HepG2 (cell line): ENCODE results near the gene GJB1. TPM values are rescaled to one million over a fixed set of nuclear protein-coding genes. Genes with fewer than 3 reads are reported as not detected.

Source experiments
- AGO2 ChIP-seq: fragments of 200-400 bp; formaldehyde crosslinking; optimal IDR thresholded peaks from 2 replicates; pipeline ENCODE3; 2017; ENCODE audit warnings: mild to moderate bottlenecking, low read depth, low read length, moderate library complexity
- GZF1 ChIP-seq: sonication (generic); formaldehyde crosslinking; IDR thresholded peaks from 2 replicates; pipeline ENCODE4 v1.5.1; 2020; ENCODE audit warnings: mild to moderate bottlenecking, missing genetic modification reagents
- HOXA9 ChIP-seq: sonication (generic); formaldehyde crosslinking; IDR thresholded peaks from 2 replicates; pipeline ENCODE4 v1.8.1; 2022; ENCODE audit warnings: missing genetic modification reagents, mild to moderate bottlenecking, moderate library complexity, borderline replicate concordance
- KLF13 ChIP-seq: sonication (generic); formaldehyde crosslinking; IDR thresholded peaks from 2 replicates; pipeline ENCODE4 v1.4.0; 2020; ENCODE audit warnings: mild to moderate bottlenecking, missing genetic modification reagents
- NR2F2 ChIP-seq: IDR thresholded peaks from 2 replicates; pipeline ENCODE4 v1.6.1; 2012; ENCODE audit warnings: low read depth, inconsistent platforms, borderline replicate concordance
- PHF20 ChIP-seq: sonication (generic); formaldehyde crosslinking; IDR thresholded peaks from 2 replicates; pipeline ENCODE4 v1.5.0; 2020; ENCODE audit warnings: mild to moderate bottlenecking, missing genetic modification reagents
- PLRG1 ChIP-seq: fragments of 450-650 bp; conservative IDR thresholded peaks from 2 replicates; pipeline ENCODE4 v1.6.1; 2016
- RAD51 ChIP-seq: fragments of 450-650 bp; IDR thresholded peaks from 2 replicates; pipeline ENCODE4 v1.6.1; 2016; ENCODE audit warnings: borderline replicate concordance
- SP140L ChIP-seq: sonication (generic); formaldehyde crosslinking; IDR thresholded peaks from 2 replicates; pipeline ENCODE4 v1.4.0; 2020; ENCODE audit warnings: missing genetic modification reagents, borderline replicate concordance
- SRSF4 ChIP-seq: fragments of 200-400 bp; formaldehyde crosslinking; IDR thresholded peaks from one replicate; pipeline ENCODE4 v1.6.1; 2018; ENCODE audit warnings: mild to moderate bottlenecking, low read depth, low read length, moderate library complexity; ENCODE audit not compliant: poor library complexity, severe bottlenecking
- U2AF1 ChIP-seq: fragments of 200-400 bp; formaldehyde crosslinking; optimal IDR thresholded peaks from 2 replicates; pipeline ENCODE3; 2017; ENCODE audit warnings: mild to moderate bottlenecking, low read depth, low read length
- ZBTB42 ChIP-seq: sonication (generic); formaldehyde crosslinking; IDR thresholded peaks from 2 replicates; pipeline ENCODE4 v1.5.0; 2020; ENCODE audit warnings: mild to moderate bottlenecking, missing genetic modification reagents
- ZFAT ChIP-seq: sonication (generic); formaldehyde crosslinking; conservative IDR thresholded peaks from 2 replicates; pipeline ENCODE4 v1.8.1; 2023; ENCODE audit warnings: missing genetic modification reagents, inconsistent platforms
- ZMYM3 ChIP-seq: sonication (generic); formaldehyde crosslinking; IDR thresholded peaks from 2 replicates; pipeline ENCODE4 v1.5.1; 2020; ENCODE audit warnings: mild to moderate bottlenecking, missing genetic modification reagents
- ZNF251 ChIP-seq: sonication (generic); formaldehyde crosslinking; IDR thresholded peaks from 2 replicates; pipeline ENCODE4 v1.9.0; 2021; ENCODE audit warnings: mild to moderate bottlenecking, missing genetic modification reagents
- ZNF350 ChIP-seq: sonication (generic); formaldehyde crosslinking; IDR thresholded peaks from 2 replicates; pipeline ENCODE4 v1.4.0; 2020; ENCODE audit warnings: mild to moderate bottlenecking, low read depth, missing genetic modification reagents, borderline replicate concordance
- ZNF354B ChIP-seq: sonication (generic); formaldehyde crosslinking; IDR thresholded peaks from 2 replicates; pipeline ENCODE4 v1.8.0; 2022; ENCODE audit warnings: mild to moderate bottlenecking, missing genetic modification reagents
- ZNF768 ChIP-seq: sonication (generic); formaldehyde crosslinking; IDR thresholded peaks from 2 replicates; pipeline ENCODE4 v1.4.0; 2020; ENCODE audit warnings: missing genetic modification reagents
- ZNF781 ChIP-seq: sonication (generic); formaldehyde crosslinking; IDR thresholded peaks from 2 replicates; pipeline ENCODE4 v1.5.1; 2020; ENCODE audit warnings: borderline replicate concordance, mild to moderate bottlenecking, missing genetic modification reagents; ENCODE audit errors: not compliant biosample characterization
- polyA plus RNA-seq, 8 experiments: library from polyadenylated mRNA; depleted of rRNA in 3 of 8; stranded (reverse) in 7 of 8; unstranded in 1 of 8; fragments of >200 nt; fragmentation: Illumina TruSeq in 4 of 8; extraction: Trizol in 4 of 8; gene quantifications; 2 replicates each; pipeline versions ENCODE4 v1.2.1 to v1.2.3, GENCODE V29; 2011 to 2016; ENCODE audit warnings: low read depth in 4 of 8, missing spikeins in 1 of 8, mixed read lengths in 1 of 8; ENCODE audit not compliant: insufficient read depth in 1 of 8
- total RNA-seq, 5 experiments: library from RNA; depleted of rRNA; stranded (reverse); fragments of >200 nt; fragmentation: Illumina TruSeq; extraction: Trizol; gene quantifications; 2 replicates each; pipeline ENCODE4 v1.2.3, GENCODE V29; 2016; ENCODE audit warnings: low read depth in 1 of 5
- TF ChIP-seq, protein P1 (sequence below): sonication (generic); formaldehyde crosslinking; IDR thresholded peaks from 2 replicates; pipeline ENCODE4 v1.8.0; 2022; ENCODE audit warnings: mild to moderate bottlenecking, missing genetic modification reagents, borderline replicate concordance
- TF ChIP-seq, protein P2 (sequence below): IDR thresholded peaks from 2 replicates; pipeline ENCODE4 v1.6.1; 2016; ENCODE audit warnings: missing compliant biosample characterization, missing genetic modification reagents, borderline replicate concordance
- TF ChIP-seq, protein P3 (sequence below): sonication (generic); formaldehyde crosslinking; IDR thresholded peaks from 2 replicates; pipeline ENCODE4 v1.4.0; 2020; ENCODE audit warnings: missing genetic modification reagents, borderline replicate concordance
- TF ChIP-seq, protein P4 (sequence below): sonication (generic); formaldehyde crosslinking; conservative IDR thresholded peaks from 2 replicates; pipeline ENCODE4 v1.8.0; 2022; ENCODE audit warnings: missing genetic modification reagents

GJB1 gene
- total and polyA plus RNA-seq, 2 of the 13 experiments (the other 11 are each of a cell fraction or from before 2014, with no cell fraction given) = 111 to 161 TPM

DNA sequence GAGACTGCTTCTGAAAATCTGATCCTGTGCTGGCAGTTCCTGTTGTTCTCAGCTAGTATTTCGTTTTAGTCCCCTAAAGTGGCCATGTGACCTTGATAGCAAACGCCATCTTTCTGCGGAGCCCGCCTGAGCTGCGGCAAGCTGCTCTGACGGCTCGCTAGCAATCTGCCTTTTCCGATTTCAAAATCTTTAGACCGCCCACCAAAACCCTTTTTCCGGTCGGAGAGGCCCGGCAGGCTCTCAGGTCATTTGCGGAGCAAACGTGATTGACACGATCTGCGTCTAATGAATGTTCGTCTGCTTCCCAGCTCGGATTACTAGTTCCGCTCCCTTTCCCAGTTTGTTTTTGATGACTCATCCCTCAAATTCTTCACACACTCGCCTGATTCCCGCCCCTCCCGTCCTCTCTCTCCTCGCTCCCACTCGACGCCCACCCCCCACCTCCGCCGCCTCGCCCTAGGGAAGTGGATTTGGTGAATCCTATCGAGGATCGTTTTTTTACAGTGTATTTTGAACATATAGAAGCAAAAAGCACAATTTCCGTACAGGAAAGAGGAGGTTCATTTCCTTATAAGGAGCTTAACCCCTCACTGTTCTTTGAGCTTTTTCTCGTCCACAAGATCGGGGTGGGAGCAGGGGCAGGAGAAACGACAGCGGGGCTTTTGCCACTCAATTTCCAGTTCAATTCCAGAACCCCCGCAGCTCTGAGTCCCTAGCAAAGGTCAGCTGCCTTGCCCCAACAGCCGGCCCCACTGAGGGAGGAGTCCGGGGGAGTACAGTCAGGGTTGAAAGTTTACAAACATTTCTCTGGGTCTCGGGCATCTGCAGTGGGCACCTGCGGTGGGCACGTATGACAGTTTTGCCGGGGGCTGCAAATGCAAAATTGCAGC, 40.9 kb upstream of the GJB1 start (continued):
- TF ChIP-seq, protein P1, sequence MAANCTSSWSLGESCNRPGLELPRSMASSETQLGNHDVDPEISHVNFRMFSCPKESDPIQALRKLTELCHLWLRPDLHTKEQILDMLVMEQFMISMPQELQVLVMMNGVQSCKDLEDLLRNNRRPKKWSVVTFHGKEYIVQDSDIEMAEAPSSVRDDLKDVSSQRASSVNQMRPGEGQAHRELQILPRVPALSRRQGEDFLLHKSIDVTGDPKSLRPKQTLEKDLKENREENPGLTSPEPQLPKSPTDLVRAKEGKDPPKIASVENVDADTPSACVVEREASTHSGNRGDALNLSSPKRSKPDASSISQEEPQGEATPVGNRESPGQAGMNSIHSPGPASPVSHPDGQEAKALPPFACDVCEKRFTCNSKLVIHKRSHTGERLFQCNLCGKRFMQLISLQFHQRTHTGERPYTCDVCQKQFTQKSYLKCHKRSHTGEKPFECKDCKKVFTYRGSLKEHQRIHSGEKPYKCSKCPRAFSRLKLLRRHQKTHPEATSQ = peak; percentile 17; the same call in 1 of the 2 replicates
- TF ChIP-seq RAD51 = no peak
- no peak for TF ChIP-seq SRSF4
- TF ChIP-seq PLRG1 = no peak
- TF ChIP-seq HOXA9 = no peak
- no peak for TF ChIP-seq ZNF354B (CRISPR knock-in tag)
- TF ChIP-seq, protein P2, sequence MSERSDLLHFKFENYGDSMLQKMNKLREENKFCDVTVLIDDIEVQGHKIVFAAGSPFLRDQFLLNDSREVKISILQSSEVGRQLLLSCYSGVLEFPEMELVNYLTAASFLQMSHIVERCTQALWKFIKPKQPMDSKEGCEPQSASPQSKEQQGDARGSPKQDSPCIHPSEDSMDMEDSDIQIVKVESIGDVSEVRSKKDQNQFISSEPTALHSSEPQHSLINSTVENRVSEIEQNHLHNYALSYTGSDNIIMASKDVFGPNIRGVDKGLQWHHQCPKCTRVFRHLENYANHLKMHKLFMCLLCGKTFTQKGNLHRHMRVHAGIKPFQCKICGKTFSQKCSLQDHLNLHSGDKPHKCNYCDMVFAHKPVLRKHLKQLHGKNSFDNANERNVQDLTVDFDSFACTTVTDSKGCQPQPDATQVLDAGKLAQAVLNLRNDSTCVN = no peak
- no peak for TF ChIP-seq NR2F2
- TF ChIP-seq ZNF251 (CRISPR knock-in tag) = no peak
- TF ChIP-seq, protein P3, sequence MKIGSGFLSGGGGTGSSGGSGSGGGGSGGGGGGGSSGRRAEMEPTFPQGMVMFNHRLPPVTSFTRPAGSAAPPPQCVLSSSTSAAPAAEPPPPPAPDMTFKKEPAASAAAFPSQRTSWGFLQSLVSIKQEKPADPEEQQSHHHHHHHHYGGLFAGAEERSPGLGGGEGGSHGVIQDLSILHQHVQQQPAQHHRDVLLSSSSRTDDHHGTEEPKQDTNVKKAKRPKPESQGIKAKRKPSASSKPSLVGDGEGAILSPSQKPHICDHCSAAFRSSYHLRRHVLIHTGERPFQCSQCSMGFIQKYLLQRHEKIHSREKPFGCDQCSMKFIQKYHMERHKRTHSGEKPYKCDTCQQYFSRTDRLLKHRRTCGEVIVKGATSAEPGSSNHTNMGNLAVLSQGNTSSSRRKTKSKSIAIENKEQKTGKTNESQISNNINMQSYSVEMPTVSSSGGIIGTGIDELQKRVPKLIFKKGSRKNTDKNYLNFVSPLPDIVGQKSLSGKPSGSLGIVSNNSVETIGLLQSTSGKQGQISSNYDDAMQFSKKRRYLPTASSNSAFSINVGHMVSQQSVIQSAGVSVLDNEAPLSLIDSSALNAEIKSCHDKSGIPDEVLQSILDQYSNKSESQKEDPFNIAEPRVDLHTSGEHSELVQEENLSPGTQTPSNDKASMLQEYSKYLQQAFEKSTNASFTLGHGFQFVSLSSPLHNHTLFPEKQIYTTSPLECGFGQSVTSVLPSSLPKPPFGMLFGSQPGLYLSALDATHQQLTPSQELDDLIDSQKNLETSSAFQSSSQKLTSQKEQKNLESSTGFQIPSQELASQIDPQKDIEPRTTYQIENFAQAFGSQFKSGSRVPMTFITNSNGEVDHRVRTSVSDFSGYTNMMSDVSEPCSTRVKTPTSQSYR = peak; percentile 24; the same call in 1 of the 2 replicates
- TF ChIP-seq, protein P4, sequence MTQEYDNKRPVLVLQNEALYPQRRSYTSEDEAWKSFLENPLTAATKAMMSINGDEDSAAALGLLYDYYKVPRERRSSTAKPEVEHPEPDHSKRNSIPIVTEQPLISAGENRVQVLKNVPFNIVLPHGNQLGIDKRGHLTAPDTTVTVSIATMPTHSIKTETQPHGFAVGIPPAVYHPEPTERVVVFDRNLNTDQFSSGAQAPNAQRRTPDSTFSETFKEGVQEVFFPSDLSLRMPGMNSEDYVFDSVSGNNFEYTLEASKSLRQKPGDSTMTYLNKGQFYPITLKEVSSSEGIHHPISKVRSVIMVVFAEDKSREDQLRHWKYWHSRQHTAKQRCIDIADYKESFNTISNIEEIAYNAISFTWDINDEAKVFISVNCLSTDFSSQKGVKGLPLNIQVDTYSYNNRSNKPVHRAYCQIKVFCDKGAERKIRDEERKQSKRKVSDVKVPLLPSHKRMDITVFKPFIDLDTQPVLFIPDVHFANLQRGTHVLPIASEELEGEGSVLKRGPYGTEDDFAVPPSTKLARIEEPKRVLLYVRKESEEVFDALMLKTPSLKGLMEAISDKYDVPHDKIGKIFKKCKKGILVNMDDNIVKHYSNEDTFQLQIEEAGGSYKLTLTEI (CRISPR knock-in tag) = no peak
- TF ChIP-seq SP140L (CRISPR knock-in tag) = no peak
- TF ChIP-seq ZNF768 (CRISPR knock-in tag) = no peak
- no peak for TF ChIP-seq ZBTB42 (CRISPR knock-in tag)
- no peak for TF ChIP-seq AGO2
- no peak for TF ChIP-seq ZNF781 (CRISPR knock-in tag)
- no peak for TF ChIP-seq KLF13 (CRISPR knock-in tag)
- TF ChIP-seq PHF20 (CRISPR knock-in tag) = no peak
- TF ChIP-seq U2AF1 = no peak
- no peak for TF ChIP-seq ZMYM3 (CRISPR knock-in tag)
- TF ChIP-seq ZNF350 (CRISPR knock-in tag) = no peak
- no peak for TF ChIP-seq GZF1 (CRISPR knock-in tag)
- TF ChIP-seq ZFAT (CRISPR knock-in tag) = no peak
